Right lobe of liver (tissue), 4 donors: ENCODE data around the gene IL27RA.

Experiments
- POLR2A ChIP-seq: fragments of 450-650 bp; IDR thresholded peaks from one replicate; pipeline ENCODE4 v1.6.1; 2017; ENCODE audit warnings: antibody characterized with exemption, mild to moderate bottlenecking
- TF ChIP-seq, protein P1 (sequence below), 4 donors: fragments of 200-600 bp in 3 of 4; fragments of 450-650 bp in 1 of 4; IDR thresholded peaks; one replicate each; pipeline versions ENCODE4 v1.5.1 to v1.8.0; 2016 to 2022; ENCODE audit warnings: antibody characterized with exemption in 4 of 4, mild to moderate bottlenecking in 2 of 4
- donor health status: DM: no; HTN: no; CAD: no.
- donor health status: DM: no; HTN: no; CAD: no.
- donor health status: DM: no; HTN: yes; CAD: no.

DNA sequence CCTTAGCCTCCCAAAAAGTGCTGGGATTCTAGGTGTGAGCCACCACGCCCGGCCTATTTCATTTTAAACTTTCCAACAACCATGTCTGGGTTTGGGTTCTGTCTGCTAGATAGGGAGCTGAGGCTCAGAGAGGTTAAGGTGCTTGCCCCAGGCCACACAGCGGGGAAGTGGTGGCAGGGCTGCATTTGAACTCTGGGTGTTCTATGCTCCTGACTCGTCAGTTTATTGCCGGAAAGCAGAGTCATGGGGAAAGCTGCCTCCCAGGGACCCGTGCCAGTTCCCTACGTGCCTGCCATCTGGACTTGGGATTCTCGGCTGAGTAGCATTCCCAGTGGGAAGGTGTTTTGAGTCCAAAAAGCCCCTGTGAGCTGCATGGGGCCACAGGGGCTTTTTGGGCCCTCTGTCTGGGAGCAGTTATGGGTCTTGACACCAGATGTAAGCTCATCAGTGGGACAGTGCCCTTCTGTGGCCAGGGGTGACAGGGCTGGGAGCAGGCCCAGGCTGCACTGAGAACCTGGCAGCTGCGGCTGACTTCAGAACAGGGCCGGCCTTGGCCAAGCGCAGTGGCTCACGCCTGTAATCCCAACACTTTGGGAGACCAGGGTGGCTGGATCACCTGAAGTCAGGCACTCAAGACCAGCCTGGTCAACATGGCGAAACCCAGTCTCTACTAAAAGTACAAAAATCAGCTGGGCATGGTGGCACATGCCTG, 36.4 kb upstream of the IL27RA start:
- TF ChIP-seq, protein P1, sequence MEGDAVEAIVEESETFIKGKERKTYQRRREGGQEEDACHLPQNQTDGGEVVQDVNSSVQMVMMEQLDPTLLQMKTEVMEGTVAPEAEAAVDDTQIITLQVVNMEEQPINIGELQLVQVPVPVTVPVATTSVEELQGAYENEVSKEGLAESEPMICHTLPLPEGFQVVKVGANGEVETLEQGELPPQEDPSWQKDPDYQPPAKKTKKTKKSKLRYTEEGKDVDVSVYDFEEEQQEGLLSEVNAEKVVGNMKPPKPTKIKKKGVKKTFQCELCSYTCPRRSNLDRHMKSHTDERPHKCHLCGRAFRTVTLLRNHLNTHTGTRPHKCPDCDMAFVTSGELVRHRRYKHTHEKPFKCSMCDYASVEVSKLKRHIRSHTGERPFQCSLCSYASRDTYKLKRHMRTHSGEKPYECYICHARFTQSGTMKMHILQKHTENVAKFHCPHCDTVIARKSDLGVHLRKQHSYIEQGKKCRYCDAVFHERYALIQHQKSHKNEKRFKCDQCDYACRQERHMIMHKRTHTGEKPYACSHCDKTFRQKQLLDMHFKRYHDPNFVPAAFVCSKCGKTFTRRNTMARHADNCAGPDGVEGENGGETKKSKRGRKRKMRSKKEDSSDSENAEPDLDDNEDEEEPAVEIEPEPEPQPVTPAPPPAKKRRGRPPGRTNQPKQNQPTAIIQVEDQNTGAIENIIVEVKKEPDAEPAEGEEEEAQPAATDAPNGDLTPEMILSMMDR (IDR thresholded peaks at IDR 0.05), result no peak
- TF ChIP-seq POLR2A, result no peak
